ENCODE results near the gene ICAM4.
"Not testable (repeated sequence)": the region's sequence is repeated elsewhere in the genome, so short reads cannot be mapped to it uniquely, and the experiment has no call there.

Gene ICAM4

GRCh38 chr19:10332965-10333757 is 46.4 kb downstream of the ICAM4 start, which contains the start of gene RAVER1:
Gene RAVER1, minus strand, starts transcription at chr19:10333529. Its CDS starts 22 bp downstream, at chr19:10333507.
- TF ChIP-seq CTCF (IDR thresholded peaks at IDR 0.05; ENCODE audit: insufficient read depth, missing control alignments) = no peak
- FAIRE-seq (no peak), DNase-seq (ENCODE audit: insufficient read length, low spot score) (peak; percentile 95)

- FAIRE-seq (no peak), DNase-seq (ENCODE audit: insufficient read length, low spot score) (no peak)
- TF ChIP-seq CTCF (IDR thresholded peaks at IDR 0.05; ENCODE audit: insufficient read depth, missing control alignments) = no peak
Measured at GRCh38 chr19:10333758-10334587, 47.2 kb downstream of the ICAM4 start.

GRCh38 chr19:10334588-10335351 is 48.0 kb downstream of the ICAM4 start:
- DNase-seq (ENCODE audit: insufficient read length, low spot score) (peak; percentile 67), FAIRE-seq (no peak)
- TF ChIP-seq CTCF (IDR thresholded peaks at IDR 0.05; ENCODE audit: insufficient read depth, missing control alignments) = no peak

- FAIRE-seq (no peak), DNase-seq (ENCODE audit: insufficient read length, low spot score) (no peak)
- TF ChIP-seq CTCF (IDR thresholded peaks at IDR 0.05; ENCODE audit: insufficient read depth, missing control alignments) = no peak
Measured at GRCh38 chr19:10335352-10335985, 48.7 kb downstream of the ICAM4 start.

- not testable (repeated sequence) for FAIRE-seq
Measured at GRCh38 chr19:10336725-10337124, 50.0 kb downstream of the ICAM4 start.

More at GRCh38 chr19:10336725-10337124, 50.0 kb downstream of the ICAM4 start:
- not testable (repeated sequence) for DNase-seq (ENCODE audit: insufficient read length, low spot score)
